ENCODE data around the gene GRK5.

DNA sequence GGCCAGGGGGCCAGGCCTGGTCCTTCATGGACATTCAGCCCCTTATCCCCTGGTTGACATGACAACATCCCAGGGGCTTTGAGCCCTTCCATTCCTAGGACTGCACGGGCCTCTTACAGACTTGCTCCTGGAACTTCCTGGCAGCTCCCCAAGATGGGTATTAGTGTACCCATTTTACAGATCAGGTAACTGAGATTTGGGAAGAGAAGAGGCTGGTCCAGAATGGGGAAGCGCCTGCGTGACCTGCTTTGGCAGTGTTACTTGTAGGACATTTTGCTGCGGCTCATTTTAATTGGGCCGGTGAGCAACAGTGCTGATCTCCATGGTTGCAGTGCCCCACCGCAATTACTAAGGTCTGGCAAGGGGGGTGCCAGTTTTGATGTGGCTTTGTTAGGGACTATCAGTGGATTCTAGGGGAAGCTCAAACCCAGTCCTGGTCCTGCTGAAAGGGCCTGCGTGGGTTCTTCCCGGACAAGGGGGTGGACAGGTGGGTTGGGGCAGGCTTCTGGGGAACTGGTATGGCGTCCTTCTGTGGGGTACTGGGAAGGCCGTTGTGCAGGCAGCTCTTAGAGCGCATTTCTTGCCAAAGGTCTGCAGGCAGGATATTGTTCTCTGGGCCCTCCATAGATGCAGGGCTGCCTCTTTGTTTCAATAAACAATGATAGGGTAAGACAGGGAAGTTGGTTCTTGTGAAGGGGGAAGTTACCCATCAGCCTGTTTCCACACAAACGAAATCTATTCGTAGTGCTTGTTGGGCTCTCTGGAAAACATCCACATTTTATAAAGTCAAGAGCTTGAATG, 197.5 kb downstream of the GRK5 start:
- TF ChIP-seq, protein P1, sequence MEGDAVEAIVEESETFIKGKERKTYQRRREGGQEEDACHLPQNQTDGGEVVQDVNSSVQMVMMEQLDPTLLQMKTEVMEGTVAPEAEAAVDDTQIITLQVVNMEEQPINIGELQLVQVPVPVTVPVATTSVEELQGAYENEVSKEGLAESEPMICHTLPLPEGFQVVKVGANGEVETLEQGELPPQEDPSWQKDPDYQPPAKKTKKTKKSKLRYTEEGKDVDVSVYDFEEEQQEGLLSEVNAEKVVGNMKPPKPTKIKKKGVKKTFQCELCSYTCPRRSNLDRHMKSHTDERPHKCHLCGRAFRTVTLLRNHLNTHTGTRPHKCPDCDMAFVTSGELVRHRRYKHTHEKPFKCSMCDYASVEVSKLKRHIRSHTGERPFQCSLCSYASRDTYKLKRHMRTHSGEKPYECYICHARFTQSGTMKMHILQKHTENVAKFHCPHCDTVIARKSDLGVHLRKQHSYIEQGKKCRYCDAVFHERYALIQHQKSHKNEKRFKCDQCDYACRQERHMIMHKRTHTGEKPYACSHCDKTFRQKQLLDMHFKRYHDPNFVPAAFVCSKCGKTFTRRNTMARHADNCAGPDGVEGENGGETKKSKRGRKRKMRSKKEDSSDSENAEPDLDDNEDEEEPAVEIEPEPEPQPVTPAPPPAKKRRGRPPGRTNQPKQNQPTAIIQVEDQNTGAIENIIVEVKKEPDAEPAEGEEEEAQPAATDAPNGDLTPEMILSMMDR (IDR thresholded peaks at IDR 0.05), result no peak
- no peak for TF ChIP-seq POLR2A (IDR thresholded peaks at IDR 0.05)

Data from prostate gland (tissue), 2 donors.